Gastrocnemius medialis (tissue), 4 donors: ENCODE results near the gene ARRDC4.

Experiments
- POLR2A ChIP-seq, 2 donors: fragments of 450-650 bp; IDR thresholded peaks; one replicate each; pipeline ENCODE4 v1.6.1; 2017; ENCODE audit warnings: antibody characterized with exemption in 2 of 2, mild to moderate bottlenecking in 2 of 2, moderate library complexity in 2 of 2
- TF ChIP-seq, protein P1 (sequence below), 5 experiments: fragments of 450-650 bp in 3 of 5; fragments of 200-600 bp in 2 of 5; sonication (generic) in 2 of 5; IDR thresholded peaks in 4 of 5; conservative IDR thresholded peaks in 1 of 5; 1 replicate in 4 of 5; 2 replicates in 1 of 5; pipeline ENCODE4 v1.5.1; 2016 to 2019; ENCODE audit warnings: antibody characterized with exemption in 5 of 5, mild to moderate bottlenecking in 3 of 5, moderate library complexity in 3 of 5

DNA sequence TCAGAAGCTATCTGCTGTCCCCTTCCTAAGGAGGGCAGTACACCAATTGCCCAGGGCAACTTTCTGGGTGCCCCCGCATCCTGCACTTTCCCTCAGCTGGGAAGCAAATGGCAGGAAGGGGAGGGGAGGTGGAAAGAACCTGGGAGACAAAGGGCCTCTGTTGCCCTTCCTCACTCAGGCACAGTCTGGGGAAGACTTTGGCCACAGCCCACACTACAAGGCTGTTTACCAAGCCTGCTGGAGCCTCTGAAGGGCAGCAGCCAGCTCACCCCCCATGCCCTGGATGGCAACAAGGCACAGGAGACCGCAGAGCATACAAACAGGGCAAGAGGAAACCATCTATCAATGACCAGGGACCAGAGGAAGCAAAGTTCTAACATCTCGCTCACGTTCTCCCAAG, 42.4 kb downstream of the ARRDC4 start:
- TF ChIP-seq, protein P1, sequence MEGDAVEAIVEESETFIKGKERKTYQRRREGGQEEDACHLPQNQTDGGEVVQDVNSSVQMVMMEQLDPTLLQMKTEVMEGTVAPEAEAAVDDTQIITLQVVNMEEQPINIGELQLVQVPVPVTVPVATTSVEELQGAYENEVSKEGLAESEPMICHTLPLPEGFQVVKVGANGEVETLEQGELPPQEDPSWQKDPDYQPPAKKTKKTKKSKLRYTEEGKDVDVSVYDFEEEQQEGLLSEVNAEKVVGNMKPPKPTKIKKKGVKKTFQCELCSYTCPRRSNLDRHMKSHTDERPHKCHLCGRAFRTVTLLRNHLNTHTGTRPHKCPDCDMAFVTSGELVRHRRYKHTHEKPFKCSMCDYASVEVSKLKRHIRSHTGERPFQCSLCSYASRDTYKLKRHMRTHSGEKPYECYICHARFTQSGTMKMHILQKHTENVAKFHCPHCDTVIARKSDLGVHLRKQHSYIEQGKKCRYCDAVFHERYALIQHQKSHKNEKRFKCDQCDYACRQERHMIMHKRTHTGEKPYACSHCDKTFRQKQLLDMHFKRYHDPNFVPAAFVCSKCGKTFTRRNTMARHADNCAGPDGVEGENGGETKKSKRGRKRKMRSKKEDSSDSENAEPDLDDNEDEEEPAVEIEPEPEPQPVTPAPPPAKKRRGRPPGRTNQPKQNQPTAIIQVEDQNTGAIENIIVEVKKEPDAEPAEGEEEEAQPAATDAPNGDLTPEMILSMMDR (IDR thresholded peaks at IDR 0.05 in 4 of 5, conservative IDR thresholded peaks at IDR 0.05 in 1 of 5): no peak
- TF ChIP-seq POLR2A (IDR thresholded peaks at IDR 0.05): no peak
